Measurements from ENCODE around the gene PRPF8. TPM values are rescaled to one million over a fixed set of nuclear protein-coding genes. Genes with fewer than 3 reads are reported as not detected.
A peak's percentile ranks its signal among the peaks of the same experiment; 100 is the strongest.

The PRPF8 gene
- polyA plus RNA-seq, 1 of the 3 experiments (the other 2 are of a cell fraction): 149 TPM

GRCh38 chr17:1649844-1650501 lies 34.7 kb downstream of the PRPF8 start, which contains the start of gene RILP:
TSS of gene RILP (minus strand) at chr17:1649866. CDS start at chr17:1649804, 62 bp downstream.
- Histone ChIP-seq H3K9me3 (no peaks in the 10 kb centered on the region), H3K9ac (peak within 1 kb of the TSS; percentile 73), H3K36me3 (replicated peaks in 1 of 2; ENCODE audit: control insufficient read depth in 1 of 2, insufficient read depth in 2 of 2, low read length in 1 of 2) (peaks cover 39 to 42% of the 10 kb centered on the region in 2 experiments), H3F3A (replicated peaks; ENCODE audit: insufficient read depth) (peaks cover 45% of the 10 kb centered on the region), H2AFZ (ENCODE audit: low read depth) (peak within 1 kb of the TSS; percentile 68; the same call in 1 of the 2 replicates), H3K27ac (ENCODE audit: low read depth in 2 of 2, low read length in 1 of 2) (peak within 1 kb of the TSS; percentile 64 to 86), H3K4me3 (ENCODE audit: low read depth in 2 of 2, low read length in 1 of 2) (peak within 1 kb of the TSS; percentile 57 to 74), H3K79me2 (ENCODE audit: insufficient read depth) (no peaks in the 10 kb centered on the region), H3K4me2 (peak within 1 kb of the TSS; percentile 99), H3K9me2 (no peaks in the 10 kb centered on the region), H3K4me1 (ENCODE audit: control insufficient read depth in 1 of 2, insufficient read depth in 2 of 2, low read depth in 1 of 2, low read length in 1 of 2) (peaks cover under 1 to 16% of the 10 kb centered on the region in 2 experiments; a peak in 1 of 4 replicates), H4K20me1 (ENCODE audit: insufficient read depth) (no peaks in the 10 kb centered on the region), H3K27me3 (ENCODE audit: insufficient read depth) (no peaks in the 10 kb centered on the region)
- ChIA-PET CTCF (interaction anchor here (0.8 to 6.8 kb wide), 18 partner anchors 9 to 391 kb away, joined by 3 to 65 read pairs (median 6); partner anchors contain the start of genes PRPF8 and SLC43A2), POLR2A (interaction anchor here (0.8 to 2.4 kb wide), 7 partner anchors 8 to 76 kb away, joined by 3 to 12 read pairs (median 5); partner anchors contain the start of gene SLC43A2)
- 29% methylated on average over 16 of the region's 23 CpGs for WGBS (ENCODE audit: low lambda C conversion rate)
- no peak for DNase-seq
- TF ChIP-seq PBX3 (IDR thresholded peaks at IDR 0.05): no peak
- no peak for TF ChIP-seq MEF2A (IDR thresholded peaks at IDR 0.05; ENCODE audit: borderline replicate concordance, low read depth)
- peak; percentile 11; the same call in 1 of the 2 replicates for TF ChIP-seq POLR2AphosphoS5 (IDR thresholded peaks at IDR 0.05; ENCODE audit: low read depth, low read length)

GRCh38 chr17:1648963-1649843 lies 35.5 kb downstream of the PRPF8 start:
- H2AFZ ChIP-seq (ENCODE audit: low read depth): peak overlapping the region; percentile 41; the same call in 1 of the 2 replicates
- peak overlapping the region; percentile 57 to 74 for H3K4me3 ChIP-seq (ENCODE audit: low read depth in 2 of 2, low read length in 1 of 2)
- WGBS (ENCODE audit: low lambda C conversion rate): 0% methylated on average over 11 of the region's 100 CpGs
- H3K4me2 ChIP-seq: peak overlapping the region; percentile 99
- no peaks in the 10 kb centered on the region for H3K27me3 ChIP-seq (ENCODE audit: insufficient read depth)
- peak overlapping the region; percentile 64 to 86 for H3K27ac ChIP-seq (ENCODE audit: low read depth in 2 of 2, low read length in 1 of 2)
- ChIA-PET POLR2A (interaction anchor here (0.8 to 2.4 kb wide), 7 partner anchors 9 to 75 kb away, joined by 3 to 12 read pairs (median 5); partner anchors contain the start of gene SLC43A2), CTCF (interaction anchor here (0.7 to 6.8 kb wide), 29 partner anchors 8 to 390 kb away, joined by 3 to 65 read pairs (median 4); partner anchors contain the start of genes PRPF8 and SLC43A2)
- H4K20me1 ChIP-seq (ENCODE audit: insufficient read depth): no peaks in the 10 kb centered on the region
- peak overlapping the region; percentile 73 for H3K9ac ChIP-seq
- no peaks in the 10 kb centered on the region for H3K79me2 ChIP-seq (ENCODE audit: insufficient read depth)
- DNase-seq: peak; percentile 100
- H3K9me3 ChIP-seq: no peaks in the 10 kb centered on the region
- H3K4me1 ChIP-seq (ENCODE audit: control insufficient read depth in 1 of 2, insufficient read depth in 2 of 2, low read depth in 1 of 2, low read length in 1 of 2): peaks cover 9 to 16% of the 10 kb centered on the region in 2 experiments; a peak in 2 of 4 replicates
- H3F3A ChIP-seq (replicated peaks; ENCODE audit: insufficient read depth): peaks cover 39% of the 10 kb centered on the region
- H3K36me3 ChIP-seq (replicated peaks in 1 of 2; ENCODE audit: control insufficient read depth in 1 of 2, insufficient read depth in 2 of 2, low read length in 1 of 2): peaks cover 34 to 35% of the 10 kb centered on the region in 2 experiments
- no peaks in the 10 kb centered on the region for H3K9me2 ChIP-seq
- TF ChIP-seq FOSL2 (IDR thresholded peaks at IDR 0.05; ENCODE audit: borderline replicate concordance, low read depth) (peak; percentile 71), RXRA (IDR thresholded peaks at IDR 0.05; ENCODE audit: borderline replicate concordance, low read depth) (no peak; the same call in 1 of the 2 replicates), GATA2 (CRISPR knock-in tag; IDR thresholded peaks at IDR 0.05) (no peak), TAF1 (IDR thresholded peaks at IDR 0.05; ENCODE audit: borderline replicate concordance, low read depth, low read length) (peak; percentile 44; the same call in 1 of the 2 replicates), REST (IDR thresholded peaks at IDR 0.05; ENCODE audit: low read depth, low read length) (0 out of 2 replicates have a peak, but pooled peaks have one; percentile 21), GABPA (IDR thresholded peaks at IDR 0.05; ENCODE audit: low read depth) (no peak), POLR2AphosphoS5 (IDR thresholded peaks at IDR 0.05; ENCODE audit: low read depth, low read length) (peak; percentile 58), RFX5 (IDR thresholded peaks at IDR 0.05; ENCODE audit: low read length) (no peak), NFIC (IDR thresholded peaks at IDR 0.05; ENCODE audit: borderline replicate concordance) (no peak), CHD2 (IDR thresholded peaks at IDR 0.05; ENCODE audit: low read length, partially characterized antibody) (no peak), IRF3 (IDR thresholded peaks at IDR 0.05; ENCODE audit: low read depth, low read length) (no peak), SMC3 (IDR thresholded peaks at IDR 0.05; ENCODE audit: low read depth, low read length) (peak; percentile 81; the same call in 1 of the 2 replicates), MXI1 (IDR thresholded peaks at IDR 0.05; ENCODE audit: low read depth, low read length) (0 out of 2 replicates have a peak, but pooled peaks have one; percentile 33)
